GM12878 (cell line): ENCODE measurements around the gene MAL. TPM values are rescaled to one million over a fixed set of nuclear protein-coding genes. Genes with fewer than 3 reads are reported as not detected.

ENCODE experiments used
- BCL11A ChIP-seq: IDR thresholded peaks from 2 replicates; pipeline ENCODE4 v1.6.1; 2011; ENCODE audit warnings: low read depth, low read length
- BMI1 ChIP-seq: fragments of 450-650 bp; IDR thresholded peaks from 2 replicates; pipeline ENCODE4 v1.6.1; 2016; ENCODE audit warnings: mild to moderate bottlenecking, moderate library complexity, borderline replicate concordance
- CBFB ChIP-seq: IDR thresholded peaks from 2 replicates; pipeline ENCODE4 v1.6.1; 2016; ENCODE audit warnings: antibody characterized with exemption, low read depth
- HDAC2 ChIP-seq: fragments of 200-600 bp; sonication (generic); IDR thresholded peaks from 2 replicates; pipeline ENCODE4 v1.6.1; 2017
- JUND ChIP-seq: IDR thresholded peaks from 2 replicates; pipeline ENCODE4 v1.6.1; 2012; ENCODE audit warnings: low read depth, mild to moderate bottlenecking, low read length, improper control_type of control experiment, moderate library complexity
- KAT2A ChIP-seq: conservative IDR thresholded peaks from 2 replicates; pipeline ENCODE4 v1.6.1; 2011; ENCODE audit warnings: low read depth, low read length; ENCODE audit not compliant: control insufficient read depth
- MEF2B ChIP-seq: fragments of 450-650 bp; IDR thresholded peaks from 2 replicates; pipeline ENCODE4 v1.6.1; 2018; ENCODE audit warnings: mild to moderate bottlenecking, moderate library complexity; ENCODE audit not compliant: partially characterized antibody, poor library complexity, severe bottlenecking
- NBN ChIP-seq: fragments of 450-650 bp; IDR thresholded peaks from 2 replicates; pipeline ENCODE4 v1.6.1; 2016
- NR2F1 ChIP-seq: fragments of 450-650 bp; conservative IDR thresholded peaks from 2 replicates; pipeline ENCODE4 v1.6.1; 2017; ENCODE audit warnings: mild to moderate bottlenecking
- RFX5 ChIP-seq: IDR thresholded peaks from 2 replicates; pipeline ENCODE4 v1.6.1; 2011; ENCODE audit warnings: low read depth, low read length, improper control_type of control experiment
- SUPT20H ChIP-seq: IDR thresholded peaks from 2 replicates; pipeline ENCODE4 v1.6.1; 2011; ENCODE audit warnings: low read depth, mild to moderate bottlenecking, low read length, moderate library complexity, borderline replicate concordance; ENCODE audit not compliant: control insufficient read depth
- ZNF207 ChIP-seq: fragments of 450-650 bp; IDR thresholded peaks from 2 replicates; pipeline ENCODE4 v1.6.1; 2014; ENCODE audit warnings: antibody characterized with exemption, mild to moderate bottlenecking, borderline replicate concordance
- ZNF274 ChIP-seq: IDR thresholded peaks from one replicate; pipeline ENCODE4 v1.8.0; 2011; ENCODE audit not compliant: insufficient read length, insufficient read depth
- ZNF384 ChIP-seq: IDR thresholded peaks from 2 replicates; pipeline ENCODE4 v1.6.1; 2012; ENCODE audit warnings: low read depth, mild to moderate bottlenecking, low read length, improper control_type of control experiment, borderline replicate concordance
- polyA plus RNA-seq, 11 experiments: library from polyadenylated mRNA; depleted of rRNA in 4 of 11; unstranded in 6 of 11; stranded (reverse) in 5 of 11; fragments of >200 nt; fragmentation: Nextera tagmentation in 4 of 11; fragmentation: Illumina TruSeq in 1 of 11; extraction: Ambion mirVana in 4 of 11; extraction: Trizol in 1 of 11; gene quantifications; 1 replicate in 1 of 11; 2 replicates in 10 of 11; pipeline versions ENCODE4 v1.2.1 to v1.2.3, GENCODE V29; 2011 to 2016; ENCODE audit warnings: inconsistent platforms in 2 of 11, missing spikeins in 2 of 11, low read depth in 1 of 11
- total RNA-seq, 4 experiments: library from RNA; depleted of rRNA in 3 of 4; stranded (reverse); fragments of >200 nt in 3 of 4; fragmentation: Illumina TruSeq in 1 of 4; extraction: Trizol in 1 of 4; gene quantifications; 2 replicates each; pipeline versions ENCODE4 v1.2.1 to v1.2.3, GENCODE V29; 2013 to 2021
- TF ChIP-seq, protein P1 (sequence below): fragments of 450-650 bp; IDR thresholded peaks from 2 replicates; pipeline ENCODE4 v1.6.1; 2016; ENCODE audit warnings: mild to moderate bottlenecking
- TF ChIP-seq, protein P2 (sequence below): IDR thresholded peaks from 2 replicates; pipeline ENCODE4 v1.6.1; 2012; ENCODE audit warnings: low read depth, low read length, improper control_type of control experiment
- TF ChIP-seq, protein P3 (sequence below): IDR thresholded peaks from 2 replicates; pipeline ENCODE4 v1.6.1; 2011; ENCODE audit warnings: borderline replicate concordance, low read depth, mild to moderate bottlenecking, moderate library complexity, low read length; ENCODE audit not compliant: insufficient read depth, poor library complexity, severe bottlenecking
- TF ChIP-seq, protein P4 (sequence below): fragments of 450-650 bp; IDR thresholded peaks from 2 replicates; pipeline ENCODE4 v1.6.1; 2017; ENCODE audit warnings: mild to moderate bottlenecking, moderate library complexity
- TF ChIP-seq, protein P5 (sequence below): fragments of 450-650 bp; formaldehyde crosslinking; IDR thresholded peaks from 2 replicates; pipeline ENCODE4 v1.5.0; 2022; ENCODE audit warnings: mild to moderate bottlenecking, missing genetic modification characterization

MAL gene
- total and polyA plus RNA-seq, 10 of the 15 experiments (the other 5 are each of a cell fraction or from before 2014, with no cell fraction given), result 1.3 to 4.5 (median 1.7) TPM

DNA sequence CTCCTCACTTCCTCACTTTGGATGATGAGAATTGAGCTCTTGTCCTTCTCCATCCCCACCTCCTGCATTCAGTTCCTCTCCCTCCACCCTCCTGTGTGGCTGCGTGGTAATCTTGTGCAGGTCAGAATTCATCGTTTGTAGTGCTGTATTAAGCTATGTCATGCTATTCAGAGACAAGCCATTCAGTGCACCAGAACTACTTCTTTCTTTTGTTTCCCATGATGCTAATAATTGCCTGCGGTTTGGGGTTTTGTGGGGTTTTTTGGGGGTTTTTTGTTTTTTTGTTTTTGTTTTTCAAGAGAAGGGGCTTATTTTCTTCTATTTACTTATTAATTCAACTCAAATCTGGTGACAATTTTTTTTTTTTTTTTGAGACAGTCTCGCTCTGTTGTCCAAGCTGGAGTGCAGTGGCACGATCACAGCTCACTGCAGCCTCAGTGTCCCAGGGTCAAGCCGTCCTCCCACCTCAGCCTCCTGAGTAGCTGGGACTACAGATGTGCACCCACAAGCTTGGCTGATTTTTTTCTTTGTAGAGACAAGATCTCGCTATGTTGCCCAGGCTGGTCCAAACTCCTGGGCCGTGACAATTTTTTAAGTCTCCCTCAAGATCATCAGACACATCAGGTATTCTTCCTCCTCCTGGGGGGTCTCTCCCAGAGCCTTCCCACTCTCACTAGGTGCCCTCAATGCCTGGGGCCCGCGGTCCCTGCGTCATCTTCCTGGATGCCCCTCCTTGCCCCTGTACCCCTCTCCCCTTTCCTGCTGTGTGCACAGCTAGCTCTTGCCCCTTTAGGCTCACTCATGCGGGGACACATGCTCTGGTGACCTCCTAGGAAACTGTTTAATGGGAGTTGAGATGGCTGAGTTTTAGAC lies 37.8 kb downstream of the MAL start (continued):
- TF ChIP-seq, protein P1, sequence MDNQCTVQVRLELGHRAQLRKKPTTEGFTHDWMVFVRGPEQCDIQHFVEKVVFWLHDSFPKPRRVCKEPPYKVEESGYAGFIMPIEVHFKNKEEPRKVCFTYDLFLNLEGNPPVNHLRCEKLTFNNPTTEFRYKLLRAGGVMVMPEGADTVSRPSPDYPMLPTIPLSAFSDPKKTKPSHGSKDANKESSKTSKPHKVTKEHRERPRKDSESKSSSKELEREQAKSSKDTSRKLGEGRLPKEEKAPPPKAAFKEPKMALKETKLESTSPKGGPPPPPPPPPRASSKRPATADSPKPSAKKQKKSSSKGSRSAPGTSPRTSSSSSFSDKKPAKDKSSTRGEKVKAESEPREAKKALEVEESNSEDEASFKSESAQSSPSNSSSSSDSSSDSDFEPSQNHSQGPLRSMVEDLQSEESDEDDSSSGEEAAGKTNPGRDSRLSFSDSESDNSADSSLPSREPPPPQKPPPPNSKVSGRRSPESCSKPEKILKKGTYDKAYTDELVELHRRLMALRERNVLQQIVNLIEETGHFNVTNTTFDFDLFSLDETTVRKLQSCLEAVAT, result peak; percentile 98
- TF ChIP-seq CBFB, result 0 out of 2 replicates have a peak, but pooled peaks have one; percentile 45
- no peak for TF ChIP-seq HDAC2
- peak; percentile 74 for TF ChIP-seq BCL11A
- TF ChIP-seq, protein P2, sequence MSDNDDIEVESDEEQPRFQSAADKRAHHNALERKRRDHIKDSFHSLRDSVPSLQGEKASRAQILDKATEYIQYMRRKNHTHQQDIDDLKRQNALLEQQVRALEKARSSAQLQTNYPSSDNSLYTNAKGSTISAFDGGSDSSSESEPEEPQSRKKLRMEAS, result no peak
- no peak for TF ChIP-seq RFX5
- no peak for TF ChIP-seq ZNF274
- TF ChIP-seq, protein P3, sequence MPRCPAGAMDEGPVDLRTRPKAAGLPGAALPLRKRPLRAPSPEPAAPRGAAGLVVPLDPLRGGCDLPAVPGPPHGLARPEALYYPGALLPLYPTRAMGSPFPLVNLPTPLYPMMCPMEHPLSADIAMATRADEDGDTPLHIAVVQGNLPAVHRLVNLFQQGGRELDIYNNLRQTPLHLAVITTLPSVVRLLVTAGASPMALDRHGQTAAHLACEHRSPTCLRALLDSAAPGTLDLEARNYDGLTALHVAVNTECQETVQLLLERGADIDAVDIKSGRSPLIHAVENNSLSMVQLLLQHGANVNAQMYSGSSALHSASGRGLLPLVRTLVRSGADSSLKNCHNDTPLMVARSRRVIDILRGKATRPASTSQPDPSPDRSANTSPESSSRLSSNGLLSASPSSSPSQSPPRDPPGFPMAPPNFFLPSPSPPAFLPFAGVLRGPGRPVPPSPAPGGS, result no peak
- TF ChIP-seq, protein P4, sequence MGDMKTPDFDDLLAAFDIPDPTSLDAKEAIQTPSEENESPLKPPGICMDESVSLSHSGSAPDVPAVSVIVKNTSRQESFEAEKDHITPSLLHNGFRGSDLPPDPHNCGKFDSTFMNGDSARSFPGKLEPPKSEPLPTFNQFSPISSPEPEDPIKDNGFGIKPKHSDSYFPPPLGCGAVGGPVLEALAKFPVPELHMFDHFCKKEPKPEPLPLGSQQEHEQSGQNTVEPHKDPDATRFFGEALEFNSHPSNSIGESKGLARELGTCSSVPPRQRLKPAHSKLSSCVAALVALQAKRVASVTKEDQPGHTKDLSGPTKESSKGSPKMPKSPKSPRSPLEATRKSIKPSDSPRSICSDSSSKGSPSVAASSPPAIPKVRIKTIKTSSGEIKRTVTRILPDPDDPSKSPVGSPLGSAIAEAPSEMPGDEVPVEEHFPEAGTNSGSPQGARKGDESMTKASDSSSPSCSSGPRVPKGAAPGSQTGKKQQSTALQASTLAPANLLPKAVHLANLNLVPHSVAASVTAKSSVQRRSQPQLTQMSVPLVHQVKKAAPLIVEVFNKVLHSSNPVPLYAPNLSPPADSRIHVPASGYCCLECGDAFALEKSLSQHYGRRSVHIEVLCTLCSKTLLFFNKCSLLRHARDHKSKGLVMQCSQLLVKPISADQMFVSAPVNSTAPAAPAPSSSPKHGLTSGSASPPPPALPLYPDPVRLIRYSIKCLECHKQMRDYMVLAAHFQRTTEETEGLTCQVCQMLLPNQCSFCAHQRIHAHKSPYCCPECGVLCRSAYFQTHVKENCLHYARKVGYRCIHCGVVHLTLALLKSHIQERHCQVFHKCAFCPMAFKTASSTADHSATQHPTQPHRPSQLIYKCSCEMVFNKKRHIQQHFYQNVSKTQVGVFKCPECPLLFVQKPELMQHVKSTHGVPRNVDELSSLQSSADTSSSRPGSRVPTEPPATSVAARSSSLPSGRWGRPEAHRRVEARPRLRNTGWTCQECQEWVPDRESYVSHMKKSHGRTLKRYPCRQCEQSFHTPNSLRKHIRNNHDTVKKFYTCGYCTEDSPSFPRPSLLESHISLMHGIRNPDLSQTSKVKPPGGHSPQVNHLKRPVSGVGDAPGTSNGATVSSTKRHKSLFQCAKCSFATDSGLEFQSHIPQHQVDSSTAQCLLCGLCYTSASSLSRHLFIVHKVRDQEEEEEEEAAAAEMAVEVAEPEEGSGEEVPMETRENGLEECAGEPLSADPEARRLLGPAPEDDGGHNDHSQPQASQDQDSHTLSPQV, result no peak
- TF ChIP-seq BMI1, result peak; percentile 57; the same call in 1 of the 2 replicates
- peak; percentile 91 for TF ChIP-seq NBN
- TF ChIP-seq, protein P5, sequence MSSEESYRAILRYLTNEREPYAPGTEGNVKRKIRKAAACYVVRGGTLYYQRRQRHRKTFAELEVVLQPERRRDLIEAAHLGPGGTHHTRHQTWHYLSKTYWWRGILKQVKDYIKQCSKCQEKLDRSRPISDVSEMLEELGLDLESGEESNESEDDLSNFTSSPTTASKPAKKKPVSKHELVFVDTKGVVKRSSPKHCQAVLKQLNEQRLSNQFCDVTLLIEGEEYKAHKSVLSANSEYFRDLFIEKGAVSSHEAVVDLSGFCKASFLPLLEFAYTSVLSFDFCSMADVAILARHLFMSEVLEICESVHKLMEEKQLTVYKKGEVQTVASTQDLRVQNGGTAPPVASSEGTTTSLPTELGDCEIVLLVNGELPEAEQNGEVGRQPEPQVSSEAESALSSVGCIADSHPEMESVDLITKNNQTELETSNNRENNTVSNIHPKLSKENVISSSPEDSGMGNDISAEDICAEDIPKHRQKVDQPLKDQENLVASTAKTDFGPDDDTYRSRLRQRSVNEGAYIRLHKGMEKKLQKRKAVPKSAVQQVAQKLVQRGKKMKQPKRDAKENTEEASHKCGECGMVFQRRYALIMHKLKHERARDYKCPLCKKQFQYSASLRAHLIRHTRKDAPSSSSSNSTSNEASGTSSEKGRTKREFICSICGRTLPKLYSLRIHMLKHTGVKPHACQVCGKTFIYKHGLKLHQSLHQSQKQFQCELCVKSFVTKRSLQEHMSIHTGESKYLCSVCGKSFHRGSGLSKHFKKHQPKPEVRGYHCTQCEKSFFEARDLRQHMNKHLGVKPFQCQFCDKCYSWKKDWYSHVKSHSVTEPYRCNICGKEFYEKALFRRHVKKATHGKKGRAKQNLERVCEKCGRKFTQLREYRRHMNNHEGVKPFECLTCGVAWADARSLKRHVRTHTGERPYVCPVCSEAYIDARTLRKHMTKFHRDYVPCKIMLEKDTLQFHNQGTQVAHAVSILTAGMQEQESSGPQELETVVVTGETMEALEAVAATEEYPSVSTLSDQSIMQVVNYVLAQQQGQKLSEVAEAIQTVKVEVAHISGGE (CRISPR knock-in tag), result no peak
- TF ChIP-seq SUPT20H, result no peak
- no peak for TF ChIP-seq ZNF207
- TF ChIP-seq KAT2A, result no peak
- TF ChIP-seq MEF2B, result peak; percentile 89
- peak; percentile 16; the same call in 1 of the 2 replicates for TF ChIP-seq ZNF384
- no peak for TF ChIP-seq JUND
- no peak; the same call in 1 of the 2 replicates for TF ChIP-seq NR2F1
